ENCODE data around the gene TRIL.

The TRIL gene

GRCh38 chr7:28958980-28959347 is 834 bp upstream of the TRIL start:
- POLR2A ChIA-PET, result no interaction called here
- CTCF ChIA-PET, result interaction anchor here (1.3 kb wide), 1 partner anchor 147 kb away, joined by 5 read pairs; no protein-coding TSS in a partner anchor
- no peak for DNase-seq (ENCODE audit: extremely low spot score)
- TF ChIP-seq CTCF (IDR thresholded peaks at IDR 0.05; ENCODE audit: control extremely low read depth, extremely low read depth, low read depth, missing control alignments), result no peak

- no peak for TF ChIP-seq CTCF (IDR thresholded peaks at IDR 0.05; ENCODE audit: control extremely low read depth, extremely low read depth, low read depth, missing control alignments)
- ChIA-PET POLR2A (no interaction called here), CTCF (interaction anchor here (1.2 to 1.7 kb wide), 4 partner anchors 10 to 149 kb away, joined by 3 to 5 read pairs (median 4); no protein-coding TSS in a partner anchor)
- DNase-seq (ENCODE audit: extremely low spot score), result peak; percentile 13
Measured at GRCh38 chr7:28957751-28958234, 337 bp downstream of the TRIL start.

- ChIA-PET POLR2A (no interaction called here), CTCF (interaction anchor here (1.2 to 1.7 kb wide), 9 partner anchors 9 to 149 kb away, joined by 3 to 7 read pairs (median 5); no protein-coding TSS in a partner anchor)
- no peak for TF ChIP-seq CTCF (IDR thresholded peaks at IDR 0.05; ENCODE audit: control extremely low read depth, extremely low read depth, low read depth, missing control alignments)
- DNase-seq (ENCODE audit: extremely low spot score), result peak; percentile 23
Measured at GRCh38 chr7:28957064-28957750, 923 bp downstream of the TRIL start.

GRCh38 chr7:28956608-28957063 is 1.5 kb downstream of the TRIL start:
- CTCF ChIA-PET, result interaction anchor here (1.2 to 1.7 kb wide), 10 partner anchors 9 to 150 kb away, joined by 3 to 7 read pairs (median 4); no protein-coding TSS in a partner anchor
- POLR2A ChIA-PET, result no interaction called here
- DNase-seq (ENCODE audit: extremely low spot score), result peak; percentile 49
- no peak for TF ChIP-seq CTCF (IDR thresholded peaks at IDR 0.05; ENCODE audit: control extremely low read depth, extremely low read depth, low read depth, missing control alignments)

- ChIA-PET CTCF (interaction anchor here (1.2 to 1.7 kb wide), 9 partner anchors 8 to 150 kb away, joined by 3 to 7 read pairs (median 5); no protein-coding TSS in a partner anchor), POLR2A (no interaction called here)
- DNase-seq (ENCODE audit: extremely low spot score), result peak; percentile 48
- TF ChIP-seq CTCF (IDR thresholded peaks at IDR 0.05; ENCODE audit: control extremely low read depth, extremely low read depth, low read depth, missing control alignments), result peak; percentile 32
Measured at GRCh38 chr7:28955718-28956607, 2.2 kb downstream of the TRIL start.

- no peak for TF ChIP-seq CTCF (IDR thresholded peaks at IDR 0.05; ENCODE audit: control extremely low read depth, extremely low read depth, low read depth, missing control alignments)
- no peak for DNase-seq (ENCODE audit: extremely low spot score)
- CTCF ChIA-PET, result interaction anchor here (1.3 to 1.7 kb wide), 2 partner anchors 16 to 28 kb away, joined by 3 to 5 read pairs; no protein-coding TSS in a partner anchor
- POLR2A ChIA-PET, result no interaction called here
Measured at GRCh38 chr7:28955356-28955717, 2.8 kb downstream of the TRIL start.
